ENCODE measurements around the gene GCC1.
"Not testable (repeated sequence)": the region's sequence is repeated elsewhere in the genome, so short reads cannot be mapped to it uniquely, and the experiment has no call there.

GCC1 gene

DNA sequence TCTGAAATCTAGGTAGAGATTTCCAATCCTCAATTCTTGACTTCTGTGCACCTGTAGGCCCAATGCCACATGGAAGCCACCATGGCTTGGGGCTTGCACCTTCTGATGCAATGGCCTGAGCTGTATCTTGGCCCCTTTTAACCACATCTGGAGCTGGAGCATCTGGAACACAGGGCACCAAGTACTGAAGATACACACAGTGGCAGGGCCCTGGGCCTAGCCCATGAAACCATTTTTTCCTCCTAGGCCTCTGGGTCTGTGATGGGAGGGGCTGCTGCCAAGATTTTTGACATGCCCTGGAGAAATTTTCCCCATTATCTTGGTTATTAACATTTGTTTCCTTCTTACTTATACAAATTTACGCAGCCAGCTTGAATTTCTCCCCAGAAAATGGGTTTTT lies 39.1 kb downstream of the GCC1 start:
- no peak overlapping the region for H3K27ac ChIP-seq (ENCODE audit: poor library complexity, severe bottlenecking)
- TF ChIP-seq, protein P1, sequence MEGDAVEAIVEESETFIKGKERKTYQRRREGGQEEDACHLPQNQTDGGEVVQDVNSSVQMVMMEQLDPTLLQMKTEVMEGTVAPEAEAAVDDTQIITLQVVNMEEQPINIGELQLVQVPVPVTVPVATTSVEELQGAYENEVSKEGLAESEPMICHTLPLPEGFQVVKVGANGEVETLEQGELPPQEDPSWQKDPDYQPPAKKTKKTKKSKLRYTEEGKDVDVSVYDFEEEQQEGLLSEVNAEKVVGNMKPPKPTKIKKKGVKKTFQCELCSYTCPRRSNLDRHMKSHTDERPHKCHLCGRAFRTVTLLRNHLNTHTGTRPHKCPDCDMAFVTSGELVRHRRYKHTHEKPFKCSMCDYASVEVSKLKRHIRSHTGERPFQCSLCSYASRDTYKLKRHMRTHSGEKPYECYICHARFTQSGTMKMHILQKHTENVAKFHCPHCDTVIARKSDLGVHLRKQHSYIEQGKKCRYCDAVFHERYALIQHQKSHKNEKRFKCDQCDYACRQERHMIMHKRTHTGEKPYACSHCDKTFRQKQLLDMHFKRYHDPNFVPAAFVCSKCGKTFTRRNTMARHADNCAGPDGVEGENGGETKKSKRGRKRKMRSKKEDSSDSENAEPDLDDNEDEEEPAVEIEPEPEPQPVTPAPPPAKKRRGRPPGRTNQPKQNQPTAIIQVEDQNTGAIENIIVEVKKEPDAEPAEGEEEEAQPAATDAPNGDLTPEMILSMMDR (IDR thresholded peaks at IDR 0.05; ENCODE audit: poor library complexity, severe bottlenecking): no peak
- H3K27me3 ChIP-seq (ENCODE audit: insufficient read depth, poor library complexity, severe bottlenecking): peaks cover 3% of the 10 kb centered on the region

DNA sequence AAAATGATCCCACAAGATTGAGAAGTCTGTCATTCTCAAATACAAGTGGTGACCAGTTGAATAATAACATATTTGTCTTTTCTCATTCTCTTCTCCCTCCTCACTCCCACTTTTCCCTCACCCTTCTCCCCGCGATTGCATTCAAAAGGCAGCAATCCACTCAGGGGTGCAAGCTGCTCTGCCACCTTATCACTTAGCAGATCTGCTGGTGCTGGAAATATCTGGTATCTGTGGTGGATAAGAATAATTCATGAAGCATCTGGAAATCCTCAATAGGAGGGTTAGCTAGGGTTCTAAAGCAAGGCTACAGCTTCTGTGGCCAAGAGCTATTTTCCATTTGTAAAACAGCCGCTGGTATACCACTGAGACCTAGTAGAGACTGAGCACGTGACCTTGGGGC lies 43.8 kb downstream of the GCC1 start:
- Histone ChIP-seq H3K9me3 (ENCODE audit: severe bottlenecking) (peaks cover 2% of the 10 kb centered on the region), H3K27ac (ENCODE audit: poor library complexity, severe bottlenecking) (no peak overlapping the region), H3K4me1 (ENCODE audit: insufficient read depth, poor library complexity, severe bottlenecking) (no peaks in the 10 kb centered on the region), H3K27me3 (ENCODE audit: insufficient read depth, poor library complexity, severe bottlenecking) (peaks cover 25% of the 10 kb centered on the region), H3K36me3 (ENCODE audit: low read depth) (no peaks in the 10 kb centered on the region), H3K4me3 (ENCODE audit: severe bottlenecking) (no peak overlapping the region)
- ATAC-seq (ENCODE audit: low read depth) (no peak), DNase-seq (ENCODE audit: low spot score) (no peak)
- TF ChIP-seq, protein P1 (IDR thresholded peaks at IDR 0.05; ENCODE audit: poor library complexity, severe bottlenecking): no peak

More for the DNA sequence above, 39.1 kb downstream of the GCC1 start:
- no peaks in the 10 kb centered on the region for H3K36me3 ChIP-seq (ENCODE audit: low read depth)
- ATAC-seq (ENCODE audit: low read depth): no peak
- DNase-seq (ENCODE audit: low spot score): no peak
- H3K4me3 ChIP-seq (ENCODE audit: severe bottlenecking): no peak overlapping the region
- H3K9me3 ChIP-seq (ENCODE audit: severe bottlenecking): no peaks in the 10 kb centered on the region
- H3K4me1 ChIP-seq (ENCODE audit: insufficient read depth, poor library complexity, severe bottlenecking): no peaks in the 10 kb centered on the region

DNA sequence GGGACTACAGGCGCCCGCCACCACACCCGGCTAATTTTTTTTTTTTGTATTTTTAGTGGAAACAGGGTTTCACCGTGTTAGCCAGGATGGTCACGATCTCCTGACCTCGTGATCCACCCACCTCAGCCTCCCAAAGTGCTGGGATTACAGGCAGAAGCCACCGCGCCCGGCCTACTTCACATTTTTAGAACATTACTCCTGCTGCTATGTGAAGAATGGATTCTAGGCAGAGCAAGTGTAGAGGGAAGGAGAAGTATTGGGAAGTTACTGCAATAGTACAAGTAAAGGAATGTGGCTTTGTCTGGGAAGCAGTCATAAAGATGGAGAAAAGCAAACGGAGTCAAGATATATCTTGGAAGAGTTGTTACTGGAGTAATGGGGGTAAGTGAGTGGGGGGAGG lies 44.9 kb downstream of the GCC1 start:
- H3K9me3 ChIP-seq (ENCODE audit: severe bottlenecking); H3K4me3 ChIP-seq (ENCODE audit: severe bottlenecking); ATAC-seq (ENCODE audit: low read depth); H3K27ac ChIP-seq (ENCODE audit: poor library complexity, severe bottlenecking); H3K36me3 ChIP-seq (ENCODE audit: low read depth); DNase-seq (ENCODE audit: low spot score); H3K4me1 ChIP-seq (ENCODE audit: insufficient read depth, poor library complexity, severe bottlenecking): not testable (repeated sequence)
- H3K27me3 ChIP-seq (ENCODE audit: insufficient read depth, poor library complexity, severe bottlenecking): peaks cover 36% of the 10 kb centered on the region

DNA sequence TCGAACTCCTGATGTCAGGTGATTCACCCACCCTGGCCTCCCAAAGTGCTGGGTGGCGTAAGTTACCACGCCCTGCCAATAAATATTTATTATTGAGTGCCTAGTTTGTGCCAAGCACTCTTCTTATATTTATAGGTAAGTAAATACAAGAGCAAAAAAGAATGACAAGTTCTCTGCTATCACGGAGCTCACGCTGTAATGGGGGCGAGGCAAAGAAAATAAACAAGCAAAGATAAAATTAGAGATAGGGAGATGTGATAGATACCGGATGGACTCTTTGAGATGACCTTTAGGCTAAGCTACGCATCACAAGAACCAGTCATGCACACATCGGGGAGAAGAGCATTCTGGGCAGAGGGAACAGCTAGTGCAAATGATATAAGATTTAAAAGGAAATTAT lies 46.3 kb downstream of the GCC1 start:
- Histone ChIP-seq H3K4me1 (ENCODE audit: insufficient read depth, poor library complexity, severe bottlenecking) (no peaks in the 10 kb centered on the region), H3K4me3 (ENCODE audit: severe bottlenecking) (no peak overlapping the region), H3K27ac (ENCODE audit: poor library complexity, severe bottlenecking) (no peak overlapping the region), H3K27me3 (ENCODE audit: insufficient read depth, poor library complexity, severe bottlenecking) (peaks cover 37% of the 10 kb centered on the region), H3K36me3 (ENCODE audit: low read depth) (no peaks in the 10 kb centered on the region), H3K9me3 (ENCODE audit: severe bottlenecking) (peaks cover 2% of the 10 kb centered on the region)
- no peak for ATAC-seq (ENCODE audit: low read depth)
- no peak for DNase-seq (ENCODE audit: low spot score)
- TF ChIP-seq, protein P1 (IDR thresholded peaks at IDR 0.05; ENCODE audit: poor library complexity, severe bottlenecking): no peak

DNA sequence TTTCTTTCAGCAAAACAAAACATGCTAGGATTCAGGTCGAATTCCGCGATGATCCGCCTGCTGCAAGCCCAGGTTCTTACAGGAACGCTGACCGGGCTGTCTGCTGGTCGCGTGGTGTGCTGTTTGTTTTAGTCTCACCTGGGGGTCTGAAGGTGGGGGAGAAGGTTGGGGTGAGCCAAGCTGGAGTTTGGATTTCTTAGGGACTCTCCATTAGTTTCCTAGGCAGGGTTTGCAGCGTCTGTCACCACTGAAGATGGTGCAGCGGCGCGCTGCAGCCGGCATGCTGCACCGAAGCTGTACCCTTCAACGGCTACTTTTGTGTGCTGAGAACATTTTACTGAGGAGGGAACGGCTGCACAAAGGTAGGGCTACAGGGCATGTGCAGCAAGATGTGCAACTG lies 48.7 kb downstream of the GCC1 start:
- H3K27ac ChIP-seq (ENCODE audit: poor library complexity, severe bottlenecking): no peak overlapping the region
- TF ChIP-seq, protein P1 (IDR thresholded peaks at IDR 0.05; ENCODE audit: poor library complexity, severe bottlenecking): no peak
- H3K9me3 ChIP-seq (ENCODE audit: severe bottlenecking): peaks cover 2% of the 10 kb centered on the region
- H3K4me1 ChIP-seq (ENCODE audit: insufficient read depth, poor library complexity, severe bottlenecking): no peaks in the 10 kb centered on the region
- ATAC-seq (ENCODE audit: low read depth) (no peak), DNase-seq (ENCODE audit: low spot score) (no peak)
- H3K27me3 ChIP-seq (ENCODE audit: insufficient read depth, poor library complexity, severe bottlenecking): peaks cover 37% of the 10 kb centered on the region
- no peaks in the 10 kb centered on the region for H3K36me3 ChIP-seq (ENCODE audit: low read depth)
- no peak overlapping the region for H3K4me3 ChIP-seq (ENCODE audit: severe bottlenecking)
